OCI-LY1 (cell line): ENCODE measurements around the gene ATXN1.

Source experiments
- H2AFZ ChIP-seq: fragments of 200-600 bp; sonication (generic), shearing (Covaris generic); 2 replicates; pipeline ENCODE4 v1.6.0; 2014; ENCODE audit warnings: antibody characterized with exemption, mild to moderate bottlenecking, low read length
- H3F3A ChIP-seq: fragments of 200-600 bp; sonication (generic), shearing (Covaris generic); 2 replicates; pipeline ENCODE4 v1.6.0; 2014; ENCODE audit warnings: mild to moderate bottlenecking, antibody characterized with exemption, low read length, moderate library complexity; ENCODE audit not compliant: insufficient read depth
- H3K27ac ChIP-seq: fragments of 200-600 bp; sonication (generic); 2 replicates; pipeline ENCODE4 v1.5.1; 2014; ENCODE audit warnings: low read length, mixed run types, mild to moderate bottlenecking, low read depth; ENCODE audit not compliant: poor library complexity, severe bottlenecking
- H3K27me3 ChIP-seq: fragments of 200-600 bp; sonication (generic); 2 replicates; pipeline ENCODE4 v1.6.0; 2014; ENCODE audit warnings: antibody characterized with exemption, mild to moderate bottlenecking, low read length, moderate library complexity; ENCODE audit not compliant: insufficient read depth
- H3K36me3 ChIP-seq: fragments of 200-600 bp; sonication (generic); 2 replicates; pipeline ENCODE4 v1.6.1; 2014; ENCODE audit warnings: mild to moderate bottlenecking, antibody characterized with exemption, low read length, moderate library complexity, mixed read lengths; ENCODE audit not compliant: insufficient read depth
- H3K4me1 ChIP-seq: fragments of 200-600 bp; sonication (generic); 2 replicates; pipeline ENCODE4 v1.5.1; 2014; ENCODE audit warnings: mild to moderate bottlenecking, low read length, moderate library complexity; ENCODE audit not compliant: insufficient read depth, severe bottlenecking
- H3K4me2 ChIP-seq: fragments of 200-600 bp; sonication (generic), shearing (Covaris generic); 2 replicates; pipeline ENCODE4 v1.6.1; 2014; ENCODE audit warnings: low read length
- H3K4me3 ChIP-seq: fragments of 200-600 bp; sonication (generic); 2 replicates; pipeline ENCODE4 v1.5.1; 2014; ENCODE audit warnings: low read length, low read depth, mild to moderate bottlenecking, mixed read lengths; ENCODE audit not compliant: poor library complexity, severe bottlenecking
- H3K79me2 ChIP-seq: fragments of 200-600 bp; shearing (Covaris generic); 2 replicates; pipeline ENCODE4 v1.6.1; 2016; ENCODE audit warnings: mixed run types, low read length, mixed read lengths; ENCODE audit not compliant: insufficient read depth
- H3K9ac ChIP-seq: fragments of 200-600 bp; sonication (generic), shearing (Covaris generic); 2 replicates; pipeline ENCODE4 v1.6.1; 2014; ENCODE audit warnings: mild to moderate bottlenecking, low read length, mixed read lengths
- H3K9me2 ChIP-seq: fragments of 200-600 bp; sonication (generic), shearing (Covaris generic); 2 replicates; pipeline ENCODE4 v1.6.1; 2014; ENCODE audit warnings: low read depth, mild to moderate bottlenecking, low read length, mixed read lengths
- H3K9me3 ChIP-seq: fragments of 200-600 bp; shearing (Covaris generic); 2 replicates; pipeline ENCODE4 v1.6.1; 2014; ENCODE audit warnings: low read length, mixed read lengths
- H4K20me1 ChIP-seq: fragments of 200-600 bp; sonication (generic), shearing (Covaris generic); 2 replicates; pipeline ENCODE4 v1.6.0; 2016; ENCODE audit warnings: mild to moderate bottlenecking, low read length; ENCODE audit not compliant: insufficient read depth
- EZH2 ChIP-seq: fragments of 200-600 bp; sonication (generic), shearing (Covaris generic); IDR thresholded peaks from 2 replicates; pipeline ENCODE4 v1.8.0; 2017; ENCODE audit warnings: borderline replicate concordance, mixed run types, mild to moderate bottlenecking, antibody characterized with exemption, low read length, moderate library complexity, mixed read lengths
- TF ChIP-seq, protein P1 (sequence below): fragments of 200-600 bp; sonication (generic), shearing (Covaris generic); IDR thresholded peaks from 2 replicates; pipeline ENCODE4 v1.5.1; 2017; ENCODE audit warnings: mild to moderate bottlenecking, antibody characterized with exemption, low read length, moderate library complexity, mixed read lengths

Gene ATXN1

DNA sequence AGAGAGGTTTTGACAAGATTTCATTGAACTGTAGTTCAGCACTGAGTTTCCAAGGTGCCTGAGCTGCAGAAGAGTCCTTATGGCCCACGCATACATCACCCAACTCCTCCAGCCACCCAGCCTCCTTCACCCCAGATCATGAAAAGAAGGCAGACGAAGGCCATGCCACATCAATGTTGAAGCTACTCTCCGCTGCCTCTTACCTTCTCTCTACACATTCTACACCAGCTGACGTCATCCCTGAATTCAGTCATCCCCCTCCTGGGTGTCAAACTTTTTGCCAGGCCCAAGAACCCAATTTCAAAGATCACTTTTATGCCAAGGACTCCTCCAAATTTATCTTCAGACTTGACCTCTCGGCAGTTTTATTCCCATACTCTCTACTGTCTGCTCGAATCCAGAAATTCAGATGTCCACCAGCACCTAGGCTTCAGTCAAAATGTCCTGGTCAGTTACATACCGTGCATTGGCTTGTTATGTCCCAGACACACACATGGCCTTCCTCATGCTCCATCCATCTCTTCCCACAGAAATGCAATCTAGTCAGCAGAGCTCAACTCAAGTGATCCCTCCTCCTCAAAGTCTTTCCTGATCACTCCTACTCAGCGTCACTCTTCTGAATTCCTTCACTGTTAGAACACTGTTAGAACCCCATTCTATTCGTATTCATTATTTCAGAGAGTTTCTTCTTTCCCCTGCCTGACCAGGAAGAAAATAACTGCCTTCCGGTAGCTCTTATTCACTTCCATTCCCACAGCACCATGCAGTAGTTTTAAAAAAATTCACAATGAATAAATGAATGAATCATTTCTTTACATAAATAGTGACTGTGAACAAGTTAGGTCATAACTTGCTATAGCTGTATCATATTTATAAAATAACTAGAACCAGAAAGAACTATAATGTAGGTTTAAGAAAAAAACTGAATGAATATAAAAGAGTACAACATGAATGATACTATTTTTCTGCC, 11.5 kb downstream of the ATXN1 start:
- TF ChIP-seq, protein P1, sequence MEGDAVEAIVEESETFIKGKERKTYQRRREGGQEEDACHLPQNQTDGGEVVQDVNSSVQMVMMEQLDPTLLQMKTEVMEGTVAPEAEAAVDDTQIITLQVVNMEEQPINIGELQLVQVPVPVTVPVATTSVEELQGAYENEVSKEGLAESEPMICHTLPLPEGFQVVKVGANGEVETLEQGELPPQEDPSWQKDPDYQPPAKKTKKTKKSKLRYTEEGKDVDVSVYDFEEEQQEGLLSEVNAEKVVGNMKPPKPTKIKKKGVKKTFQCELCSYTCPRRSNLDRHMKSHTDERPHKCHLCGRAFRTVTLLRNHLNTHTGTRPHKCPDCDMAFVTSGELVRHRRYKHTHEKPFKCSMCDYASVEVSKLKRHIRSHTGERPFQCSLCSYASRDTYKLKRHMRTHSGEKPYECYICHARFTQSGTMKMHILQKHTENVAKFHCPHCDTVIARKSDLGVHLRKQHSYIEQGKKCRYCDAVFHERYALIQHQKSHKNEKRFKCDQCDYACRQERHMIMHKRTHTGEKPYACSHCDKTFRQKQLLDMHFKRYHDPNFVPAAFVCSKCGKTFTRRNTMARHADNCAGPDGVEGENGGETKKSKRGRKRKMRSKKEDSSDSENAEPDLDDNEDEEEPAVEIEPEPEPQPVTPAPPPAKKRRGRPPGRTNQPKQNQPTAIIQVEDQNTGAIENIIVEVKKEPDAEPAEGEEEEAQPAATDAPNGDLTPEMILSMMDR: no peak
- TF ChIP-seq EZH2: no peak
- no peak overlapping the region for H2AFZ ChIP-seq
- no peak overlapping the region for H3K27ac ChIP-seq
- no peaks in the 10 kb centered on the region for H3K27me3 ChIP-seq
- no peaks in the 10 kb centered on the region for H4K20me1 ChIP-seq
- H3K36me3 ChIP-seq: no peaks in the 10 kb centered on the region
- H3K9ac ChIP-seq: no peak overlapping the region
- H3K4me3 ChIP-seq: no peak overlapping the region
- no peaks in the 10 kb centered on the region for H3F3A ChIP-seq
- H3K9me2 ChIP-seq: no peaks in the 10 kb centered on the region
- H3K4me1 ChIP-seq: no peaks in the 10 kb centered on the region
- H3K4me2 ChIP-seq: no peak overlapping the region
- no peaks in the 10 kb centered on the region for H3K9me3 ChIP-seq
- no peaks in the 10 kb centered on the region for H3K79me2 ChIP-seq

DNA sequence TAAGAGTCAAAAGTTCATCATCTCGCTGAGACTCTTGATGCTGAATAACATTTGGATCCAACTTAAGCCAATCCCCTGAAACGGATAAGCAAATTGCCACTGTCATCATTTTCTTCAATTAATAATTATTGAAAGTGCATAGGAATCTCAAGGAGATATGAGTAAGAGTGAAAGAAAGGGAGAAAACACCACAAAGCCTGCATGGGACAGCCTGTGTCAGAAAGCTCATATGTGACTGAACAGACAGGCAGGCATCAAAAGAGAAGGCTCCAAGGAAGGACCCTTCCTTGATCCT, 13.3 kb downstream of the ATXN1 start:
- Histone ChIP-seq H3K27ac (no peak overlapping the region), H3F3A (no peaks in the 10 kb centered on the region), H3K9ac (no peak overlapping the region), H3K4me2 (no peak overlapping the region), H2AFZ (no peak overlapping the region), H3K4me1 (no peaks in the 10 kb centered on the region), H3K9me3 (no peaks in the 10 kb centered on the region), H3K27me3 (no peaks in the 10 kb centered on the region), H3K79me2 (no peaks in the 10 kb centered on the region), H3K9me2 (no peaks in the 10 kb centered on the region), H3K4me3 (no peak overlapping the region), H4K20me1 (no peaks in the 10 kb centered on the region), H3K36me3 (no peaks in the 10 kb centered on the region)
- no peak for TF ChIP-seq EZH2
- TF ChIP-seq, protein P1: no peak

DNA sequence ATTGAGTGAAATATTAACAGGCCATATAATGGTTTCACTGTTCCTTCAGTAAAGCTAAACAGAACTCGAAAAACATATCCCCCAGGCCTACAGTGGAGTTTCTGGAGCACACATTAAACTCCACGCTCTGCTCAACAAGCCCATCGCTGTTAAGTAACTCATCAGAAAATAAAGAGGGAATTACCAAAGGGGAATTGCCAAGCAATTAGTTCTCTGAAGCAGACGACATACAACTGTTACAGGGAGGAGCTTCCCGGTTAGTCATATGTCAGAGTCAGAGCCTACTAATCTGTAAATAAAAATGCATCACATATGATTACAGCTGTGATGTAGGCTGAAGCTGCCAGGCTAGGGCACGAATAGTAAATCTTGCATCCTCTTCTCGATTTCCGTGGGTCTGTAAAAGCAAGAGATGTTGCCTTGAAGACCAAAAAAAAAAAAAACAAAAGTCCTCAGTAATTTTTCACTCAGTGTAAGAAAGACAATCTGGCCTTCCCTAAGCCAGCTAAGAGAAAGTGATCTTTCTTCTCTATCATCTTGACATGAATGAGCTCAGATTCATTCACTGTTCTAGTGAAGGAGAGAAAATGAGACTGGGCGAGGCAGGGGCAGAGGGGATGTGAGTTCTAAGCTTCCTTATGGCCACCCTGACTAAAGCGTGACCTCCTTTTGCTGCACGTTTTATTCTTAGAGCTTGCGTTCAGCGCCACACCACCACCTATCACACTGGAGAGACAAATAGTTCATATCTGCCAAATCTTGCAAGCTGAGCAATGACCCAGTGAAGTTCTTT, 13.8 kb downstream of the ATXN1 start:
- Histone ChIP-seq H3K4me2 (no peak overlapping the region), H3K9me2 (no peaks in the 10 kb centered on the region), H3K9me3 (no peaks in the 10 kb centered on the region), H3K27me3 (no peaks in the 10 kb centered on the region), H3K36me3 (no peaks in the 10 kb centered on the region), H3K4me3 (no peak overlapping the region), H3K9ac (no peak overlapping the region), H2AFZ (no peak overlapping the region), H3K4me1 (no peaks in the 10 kb centered on the region), H4K20me1 (no peaks in the 10 kb centered on the region), H3K79me2 (no peaks in the 10 kb centered on the region), H3F3A (no peaks in the 10 kb centered on the region), H3K27ac (no peak overlapping the region)
- TF ChIP-seq, protein P1: no peak
- no peak for TF ChIP-seq EZH2
